Neural progenitor cell (in vitro differentiated cells): ENCODE data around the gene MMS22L. TPM values are rescaled to one million over a fixed set of nuclear protein-coding genes. Genes with fewer than 3 reads are reported as not detected.

Source experiments
- DNase-seq: peaks from one replicate; pipeline ENCODE4 v3.0.0-alpha.2; 2016; ENCODE audit warnings: low spot score
- H2AFZ ChIP-seq: fragments of 200-600 bp; sonication (generic); replicated peaks from 2 replicates; pipeline ENCODE4 v1.6.1; 2016; ENCODE audit warnings: antibody characterized with exemption
- H3F3A ChIP-seq: fragments of 200-600 bp; sonication (generic); 2 replicates; pipeline ENCODE4 v1.6.1; 2016; ENCODE audit warnings: antibody characterized with exemption, low read depth
- H3K27ac ChIP-seq: fragments of 200-600 bp; sonication (generic); 2 replicates; pipeline ENCODE4 v1.5.1; 2016; ENCODE audit warnings: mild to moderate bottlenecking
- H3K27me3 ChIP-seq: fragments of 200-600 bp; sonication (generic); 2 replicates; pipeline ENCODE4 v1.6.1; 2016; ENCODE audit warnings: mild to moderate bottlenecking, moderate library complexity
- H3K36me3 ChIP-seq: fragments of 200-600 bp; sonication (generic); 2 replicates; pipeline ENCODE4 v1.5.1; 2016
- H3K4me1 ChIP-seq: fragments of 200-600 bp; sonication (generic); 2 replicates; pipeline ENCODE4 v1.6.1; 2016; ENCODE audit warnings: mixed run types
- H3K4me2 ChIP-seq: fragments of 200-600 bp; sonication (generic); 2 replicates; pipeline ENCODE4 v1.6.1; 2016
- H3K4me3 ChIP-seq: fragments of 200-600 bp; sonication (generic); 2 replicates; pipeline ENCODE4 v1.5.1; 2016
- H3K79me2 ChIP-seq: fragments of 200-600 bp; sonication (generic); 2 replicates; pipeline ENCODE4 v1.6.1; 2016; ENCODE audit warnings: low read depth
- H3K9ac ChIP-seq: fragments of 200-600 bp; sonication (generic); 2 replicates; pipeline ENCODE4 v1.6.1; 2016
- H3K9me3 ChIP-seq: fragments of 200-600 bp; sonication (generic); 2 replicates; pipeline ENCODE4 v1.5.1; 2016; ENCODE audit warnings: low read depth
- H4K20me1 ChIP-seq: fragments of 200-600 bp; sonication (generic); 2 replicates; pipeline ENCODE4 v1.6.1; 2016; ENCODE audit warnings: low read depth
- H3K27ac Mint-ChIP-seq: 3 replicates; pipeline ENCODE4 v1.8.0; 2021; ENCODE audit warnings: mixed read lengths
- H3K27me3 Mint-ChIP-seq: 2 replicates; pipeline ENCODE4 v1.8.0; 2022; ENCODE audit warnings: low read depth, mild to moderate bottlenecking, inconsistent platforms, moderate library complexity, mixed read lengths; ENCODE audit not compliant: insufficient read depth
- H3K36me3 Mint-ChIP-seq: 3 replicates; pipeline ENCODE4 v1.8.0; 2021; ENCODE audit warnings: mixed read lengths
- H3K4me1 Mint-ChIP-seq: 3 replicates; pipeline ENCODE4 v1.8.0; 2021; ENCODE audit warnings: mixed read lengths
- H3K4me3 Mint-ChIP-seq: 3 replicates; pipeline ENCODE4 v1.8.0; 2021; ENCODE audit warnings: mild to moderate bottlenecking, moderate library complexity, mixed read lengths
- H3K9me3 Mint-ChIP-seq: 3 replicates; pipeline ENCODE4 v1.8.0; 2020; ENCODE audit warnings: mixed read lengths
- CTCF ChIP-seq: fragments of 200-600 bp; sonication (generic); IDR thresholded peaks from 2 replicates; pipeline ENCODE4 v1.5.1; 2017; ENCODE audit warnings: antibody characterized with exemption, mild to moderate bottlenecking
- EZH2 ChIP-seq: fragments of 200-600 bp; sonication (generic); IDR thresholded peaks from 2 replicates; pipeline ENCODE4 v1.6.1; 2017; ENCODE audit warnings: antibody characterized with exemption, mild to moderate bottlenecking, moderate library complexity
- EZH2phosphoT487 ChIP-seq: fragments of 200-600 bp; sonication (generic); IDR thresholded peaks from 2 replicates; pipeline ENCODE4 v1.6.1; 2017; ENCODE audit warnings: antibody characterized with exemption
- total RNA-seq: library from RNA; depleted of rRNA; stranded (reverse); fragments of >200 nt; gene quantifications from 2 replicates; pipeline ENCODE4 v1.2.3, GENCODE V29; 2015; ENCODE audit warnings: low replicate concordance

The MMS22L gene
- total RNA-seq, 1 donor from 2014 or later = 76.5 TPM

DNA sequence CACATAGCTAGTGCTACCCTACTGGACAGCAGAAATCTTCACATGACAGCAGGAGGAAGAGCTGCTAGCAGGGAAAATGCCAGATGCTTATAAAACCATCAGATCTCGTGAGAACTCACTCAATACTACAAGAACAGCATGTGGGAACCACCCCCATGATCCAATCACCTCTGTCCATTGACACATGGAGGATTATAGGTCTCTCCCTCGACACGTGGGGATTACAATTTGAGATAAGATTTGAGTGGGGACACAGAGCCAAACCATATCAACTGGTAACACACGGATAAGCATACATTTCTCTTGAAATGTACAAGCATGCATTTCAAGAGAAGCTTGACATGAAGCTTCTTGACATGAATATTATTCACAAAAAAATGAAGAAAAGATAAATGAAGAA lies 64.1 kb downstream of the MMS22L start:
- no peak overlapping the region for H3K27ac Mint-ChIP-seq
- no peaks in the 10 kb centered on the region for H3K9me3 Mint-ChIP-seq
- H3K27me3 Mint-ChIP-seq = no peaks in the 10 kb centered on the region
- no peaks in the 10 kb centered on the region for H4K20me1 ChIP-seq
- TF ChIP-seq CTCF (no peak), EZH2phosphoT487 (no peak), EZH2 (no peak)
- H3K27ac ChIP-seq = no peak overlapping the region
- DNase-seq = no peak
- no peaks in the 10 kb centered on the region for H3K9me3 ChIP-seq
- H3K4me2 ChIP-seq = no peak overlapping the region
- no peaks in the 10 kb centered on the region for H3K36me3 ChIP-seq
- no peak overlapping the region for H3K4me3 Mint-ChIP-seq
- no peak overlapping the region for H3K4me3 ChIP-seq
- H3K27me3 ChIP-seq = no peaks in the 10 kb centered on the region
- H3K36me3 Mint-ChIP-seq = peaks cover 17% of the 10 kb centered on the region
- no peak overlapping the region for H2AFZ ChIP-seq
- peaks cover 24% of the 10 kb centered on the region for H3F3A ChIP-seq
- peaks cover 26% of the 10 kb centered on the region for H3K4me1 ChIP-seq
- peaks cover 22% of the 10 kb centered on the region for H3K79me2 ChIP-seq
- no peak overlapping the region for H3K9ac ChIP-seq
- peaks cover 25% of the 10 kb centered on the region for H3K4me1 Mint-ChIP-seq

- peaks cover 26% of the 10 kb centered on the region for H3K4me1 ChIP-seq
- no peaks in the 10 kb centered on the region for H4K20me1 ChIP-seq
- no peaks in the 10 kb centered on the region for H3K9me3 ChIP-seq
- H3K4me3 ChIP-seq = no peak overlapping the region
- H3K36me3 Mint-ChIP-seq = peaks cover 26% of the 10 kb centered on the region
- H3F3A ChIP-seq = peaks cover 24% of the 10 kb centered on the region
- peak; percentile 76 for DNase-seq
- H3K4me1 Mint-ChIP-seq = peaks cover 26% of the 10 kb centered on the region
- H3K4me2 ChIP-seq = peak overlapping the region; percentile 30
- H3K9ac ChIP-seq = no peak overlapping the region
- peak overlapping the region; percentile 55 for H3K27ac ChIP-seq
- H3K9me3 Mint-ChIP-seq = no peaks in the 10 kb centered on the region
- no peaks in the 10 kb centered on the region for H3K36me3 ChIP-seq
- H3K27me3 ChIP-seq = no peaks in the 10 kb centered on the region
- TF ChIP-seq CTCF = peak; percentile 76
- TF ChIP-seq EZH2phosphoT487 = no peak
- no peak for TF ChIP-seq EZH2
- peak overlapping the region; percentile 44 for H3K4me3 Mint-ChIP-seq
- H3K79me2 ChIP-seq = peaks cover 20% of the 10 kb centered on the region
- peak overlapping the region; percentile 77 for H3K27ac Mint-ChIP-seq
- H3K27me3 Mint-ChIP-seq = no peaks in the 10 kb centered on the region
- H2AFZ ChIP-seq = no peak overlapping the region
These were observed 67.8 kb downstream of the MMS22L start for GRCh38 chr6:97215157-97215769.

- Mint-ChIP-seq H3K27me3 (no peaks in the 10 kb centered on the region), H3K36me3 (peaks cover 24% of the 10 kb centered on the region), H3K9me3 (no peaks in the 10 kb centered on the region), H3K4me1 (peaks cover 26% of the 10 kb centered on the region), H3K4me3 (no peak overlapping the region), H3K27ac (peak overlapping the region; percentile 37)
- H3K27ac ChIP-seq = peak overlapping the region; percentile 55
- peaks cover 26% of the 10 kb centered on the region for H3K4me1 ChIP-seq
- peak overlapping the region; percentile 30 for H3K4me2 ChIP-seq
- H2AFZ ChIP-seq = no peak overlapping the region
- no peaks in the 10 kb centered on the region for H4K20me1 ChIP-seq
- no peak for TF ChIP-seq EZH2
- TF ChIP-seq CTCF = no peak
- TF ChIP-seq EZH2phosphoT487 = no peak
- no peaks in the 10 kb centered on the region for H3K27me3 ChIP-seq
- no peak overlapping the region for H3K9ac ChIP-seq
- peaks cover 20% of the 10 kb centered on the region for H3K79me2 ChIP-seq
- H3K4me3 ChIP-seq = no peak overlapping the region
- H3K36me3 ChIP-seq = no peaks in the 10 kb centered on the region
- H3K9me3 ChIP-seq = no peaks in the 10 kb centered on the region
- H3F3A ChIP-seq = peaks cover 24% of the 10 kb centered on the region
- DNase-seq = no peak
These were observed 68.3 kb downstream of the MMS22L start for GRCh38 chr6:97214671-97215070.
